H9 (cell line): Measurements from ENCODE around the gene TGM4. TPM values are rescaled to one million over a fixed set of nuclear protein-coding genes. Genes with fewer than 3 reads are reported as not detected.

Source experiments
- DNase-seq: peaks from one replicate; pipeline ENCODE4 v3.0.0-alpha.2; 2017
- H2AFZ ChIP-seq: one replicate; pipeline ENCODE4 v1.6.1; 2013; ENCODE audit warnings: mild to moderate bottlenecking, low read length, control low read depth, moderate library complexity
- H2AK5ac ChIP-seq: 2 replicates; pipeline ENCODE4 v1.6.1; 2013; ENCODE audit warnings: low read length, control low read depth, mixed read lengths; ENCODE audit not compliant: insufficient read length
- H2BK120ac ChIP-seq: one replicate; pipeline ENCODE4 v1.6.1; 2013; ENCODE audit warnings: low read depth, mild to moderate bottlenecking, low read length, control low read depth, inconsistent platforms; ENCODE audit not compliant: poor library complexity, severe bottlenecking
- H2BK12ac ChIP-seq: 2 replicates; pipeline ENCODE4 v1.6.1; 2013; ENCODE audit warnings: low read length, control low read depth, mixed read lengths, low read depth; ENCODE audit not compliant: insufficient read length
- H2BK15ac ChIP-seq: 2 replicates; pipeline ENCODE4 v1.6.1; 2013; ENCODE audit warnings: low read depth, low read length, control low read depth
- H2BK20ac ChIP-seq: one replicate; pipeline ENCODE4 v1.6.1; 2013; ENCODE audit warnings: low read depth, mild to moderate bottlenecking, low read length, control low read depth, inconsistent platforms; ENCODE audit not compliant: poor library complexity, severe bottlenecking
- H2BK5ac ChIP-seq: 2 replicates; pipeline ENCODE4 v1.6.1; 2013; ENCODE audit warnings: low read length, control low read depth, mixed read lengths; ENCODE audit not compliant: insufficient read length
- H3K14ac ChIP-seq: 2 replicates; pipeline ENCODE4 v1.6.1; 2013; ENCODE audit warnings: low read length, control low read depth; ENCODE audit not compliant: insufficient read depth
- H3K18ac ChIP-seq: 2 replicates; pipeline ENCODE4 v1.6.1; 2013; ENCODE audit warnings: low read depth, mild to moderate bottlenecking, mixed read lengths, low read length, control low read depth; ENCODE audit not compliant: insufficient read length
- H3K23ac ChIP-seq: 2 replicates; pipeline ENCODE4 v1.6.1; 2013; ENCODE audit warnings: low read length, control low read depth, mixed read lengths, low read depth; ENCODE audit not compliant: insufficient read length
- H3K23me2 ChIP-seq: 2 replicates; pipeline ENCODE4 v1.6.1; 2013; ENCODE audit warnings: low read depth, mild to moderate bottlenecking, mixed read lengths, low read length, control low read depth; ENCODE audit not compliant: insufficient read length, poor library complexity, severe bottlenecking
- H3K27ac ChIP-seq: 2 replicates; pipeline ENCODE4 v1.5.1; 2013; ENCODE audit warnings: low read length, control low read depth, mixed read lengths, low read depth; ENCODE audit not compliant: insufficient read length
- H3K27me3 ChIP-seq: 2 replicates; pipeline ENCODE4 v1.6.1; 2013; ENCODE audit warnings: low read length, control low read depth, inconsistent platforms; ENCODE audit not compliant: insufficient read depth
- H3K4ac ChIP-seq: 2 replicates; pipeline ENCODE4 v1.6.1; 2013; ENCODE audit warnings: low read depth, mild to moderate bottlenecking, control low read depth, inconsistent platforms, low read length, moderate library complexity
- H3K4me1 ChIP-seq: 2 replicates; pipeline ENCODE4 v1.6.1; 2013; ENCODE audit warnings: low read length, control low read depth, inconsistent platforms; ENCODE audit not compliant: insufficient read depth
- H3K4me2 ChIP-seq: 2 replicates; pipeline ENCODE4 v1.6.1; 2013; ENCODE audit warnings: low read length, control low read depth, mixed read lengths; ENCODE audit not compliant: insufficient read length, insufficient read depth
- H3K56ac ChIP-seq: 2 replicates; pipeline ENCODE4 v1.6.1; 2013; ENCODE audit warnings: low read depth, mild to moderate bottlenecking, mixed read lengths, low read length, control low read depth; ENCODE audit not compliant: insufficient read length
- H3K79me1 ChIP-seq: 2 replicates; pipeline ENCODE4 v1.6.1; 2013; ENCODE audit warnings: low read depth, mild to moderate bottlenecking, moderate library complexity, low read length, control low read depth, inconsistent platforms; ENCODE audit not compliant: insufficient read depth, poor library complexity, severe bottlenecking
- H3K79me2 ChIP-seq: 2 replicates; pipeline ENCODE4 v1.6.1; 2013; ENCODE audit warnings: low read length, control low read depth, inconsistent platforms; ENCODE audit not compliant: insufficient read depth
- H3K9ac ChIP-seq: 2 replicates; pipeline ENCODE4 v1.6.1; 2013; ENCODE audit warnings: low read length, control low read depth, mixed read lengths; ENCODE audit not compliant: insufficient read length; ENCODE audit errors: extremely low read depth
- H3K9me3 ChIP-seq: one replicate; pipeline ENCODE4 v1.6.1; 2013; ENCODE audit warnings: low read depth, low read length, inconsistent platforms; ENCODE audit not compliant: control insufficient read depth
- H3T11ph ChIP-seq: one replicate; pipeline ENCODE4 v1.6.1; 2013; ENCODE audit warnings: mild to moderate bottlenecking, low read length, control low read depth, inconsistent platforms
- H4K20me1 ChIP-seq: one replicate; pipeline ENCODE4 v1.6.1; 2013; ENCODE audit not compliant: control insufficient read depth, insufficient read length, insufficient read depth
- H4K5ac ChIP-seq: 2 replicates; pipeline ENCODE4 v1.6.1; 2013; ENCODE audit warnings: low read depth, mild to moderate bottlenecking, mixed read lengths, low read length, control low read depth; ENCODE audit not compliant: insufficient read length
- H4K8ac ChIP-seq: replicated peaks from 2 replicates; pipeline ENCODE4 v1.6.1; 2013; ENCODE audit warnings: low read length, control low read depth, mixed read lengths, low read depth; ENCODE audit not compliant: insufficient read length
- H4K91ac ChIP-seq: 2 replicates; pipeline ENCODE4 v1.6.1; 2013; ENCODE audit warnings: low read depth, mild to moderate bottlenecking, moderate library complexity, mixed read lengths, low read length, control low read depth; ENCODE audit not compliant: insufficient read length
- H3K27ac Mint-ChIP-seq, 3 experiments: 2 replicates in 2 of 3; 3 replicates in 1 of 3; pipeline ENCODE4 v1.8.0; 2020 to 2021; ENCODE audit warnings: mixed read lengths in 3 of 3, mild to moderate bottlenecking in 1 of 3, moderate library complexity in 1 of 3
- H3K27me3 Mint-ChIP-seq: 2 replicates; pipeline ENCODE4 v1.8.0; 2021; ENCODE audit warnings: low read depth, mild to moderate bottlenecking, moderate library complexity, mixed read lengths
- H3K36me3 Mint-ChIP-seq, 3 experiments: 2 replicates in 2 of 3; 3 replicates in 1 of 3; pipeline ENCODE4 v1.8.0; 2020 to 2021; ENCODE audit warnings: low read depth in 3 of 3, mixed read lengths in 3 of 3; ENCODE audit not compliant: insufficient read depth in 1 of 3
- H3K4me1 Mint-ChIP-seq, 2 experiments: 2 replicates each; pipeline ENCODE4 v1.8.0; 2020; ENCODE audit warnings: mixed read lengths in 2 of 2
- H3K4me3 Mint-ChIP-seq, 2 experiments: 2 replicates in 1 of 2; 3 replicates in 1 of 2; pipeline ENCODE4 v1.8.0; 2020 to 2021; ENCODE audit warnings: mild to moderate bottlenecking in 2 of 2, mixed read lengths in 2 of 2, moderate library complexity in 1 of 2
- H3K9me3 Mint-ChIP-seq, 2 experiments: 2 replicates in 1 of 2; 3 replicates in 1 of 2; pipeline ENCODE4 v1.8.0; 2020; ENCODE audit warnings: mild to moderate bottlenecking in 2 of 2, mixed read lengths in 2 of 2, moderate library complexity in 1 of 2
- CTCF ChIP-seq: fragments of 200-600 bp; sonication (generic); conservative IDR thresholded peaks from 3 replicates; pipeline ENCODE4 v1.8.0; 2021; ENCODE audit warnings: antibody characterized with exemption, mild to moderate bottlenecking
- WGBS: extraction: QIAGEN DNeasy Blood & Tissue Kit; methylation state at CpG from one replicate; pipeline ENCODE4 v1.1.7; 2013; ENCODE audit warnings: missing lambda C conversion rate, low lambda C conversion rate, mixed read lengths; ENCODE audit not compliant: insufficient read length; ENCODE audit errors: extremely low coverage; 5-methylcytosine and 5-hydroxymethylcytosine counted together
- total RNA-seq: library from RNA; stranded (reverse); gene quantifications from 2 replicates; pipeline ENCODE4 v1.2.1, GENCODE V29; 2021

The TGM4 gene
- total RNA-seq, 1 experiment from 2014 or later = not detected

- Histone ChIP-seq H3K56ac (no peak overlapping the region), H2BK15ac (no peak overlapping the region), H3K79me1 (no peaks in the 10 kb centered on the region), H3K23ac (no peak overlapping the region), H3K23me2 (no peaks in the 10 kb centered on the region), H3K4ac (no peak overlapping the region), H3K27ac (no peak overlapping the region), H2AK5ac (no peak overlapping the region), H3K9me3 (no peaks in the 10 kb centered on the region), H4K91ac (no peak overlapping the region), H4K20me1 (no peaks in the 10 kb centered on the region), H2BK120ac (no peak overlapping the region), H3K4me1 (no peaks in the 10 kb centered on the region), H3K27me3 (no peaks in the 10 kb centered on the region), H2BK12ac (no peak overlapping the region), H4K8ac (no peak overlapping the region), H3K9ac (no peak overlapping the region), H2AFZ (no peak overlapping the region), H2BK20ac (no peak overlapping the region), H3K14ac (no peak overlapping the region; the same call in 1 of the 2 replicates), H3K18ac (no peak overlapping the region), H2BK5ac (no peak overlapping the region), H4K5ac (no peak overlapping the region), H3K4me2 (no peak overlapping the region), H3K79me2 (no peaks in the 10 kb centered on the region), H3T11ph (no peak overlapping the region)
- no peak for TF ChIP-seq CTCF
- no peak overlapping the region for H3K27ac Mint-ChIP-seq
- no peaks in the 10 kb centered on the region for H3K9me3 Mint-ChIP-seq
- no peak overlapping the region for H3K4me3 Mint-ChIP-seq
- no peak for DNase-seq
- H3K27me3 Mint-ChIP-seq = no peaks in the 10 kb centered on the region
- peaks cover 34 to 67% (median 62%) of the 10 kb centered on the region in 3 experiments for H3K36me3 Mint-ChIP-seq
- WGBS = no CpG with 5 or more reads among the region's 5 CpGs
- peaks cover 21 to 25% of the 10 kb centered on the region in 2 experiments for H3K4me1 Mint-ChIP-seq
These were observed 55.4 kb downstream of the TGM4 start for GRCh38 chr3:44929782-44930181.
